HepG2 (cell line): Measurements from ENCODE around the gene DNAJC11. TPM values are rescaled to one million over a fixed set of nuclear protein-coding genes. Genes with fewer than 3 reads are reported as not detected.
A peak's percentile ranks its signal among the peaks of the same experiment; 100 is the strongest.

Experiments
- AGO1 ChIP-seq: fragments of 200-400 bp; formaldehyde crosslinking; IDR thresholded peaks from 2 replicates; pipeline ENCODE4 v1.6.1; 2017; ENCODE audit warnings: mild to moderate bottlenecking, low read depth, low read length, moderate library complexity; ENCODE audit not compliant: poor library complexity, severe bottlenecking
- CSRNP1 ChIP-seq: sonication (generic); formaldehyde crosslinking; IDR thresholded peaks from 2 replicates; pipeline ENCODE4 v1.8.1; 2023; ENCODE audit warnings: mild to moderate bottlenecking, missing genetic modification reagents
- DPF2 ChIP-seq: sonication (generic); formaldehyde crosslinking; IDR thresholded peaks from 2 replicates; pipeline ENCODE4 v1.4.0; 2020; ENCODE audit warnings: mild to moderate bottlenecking, low read depth, missing genetic modification reagents, borderline replicate concordance
- ETS1 ChIP-seq: sonication (generic); formaldehyde crosslinking; IDR thresholded peaks from 2 replicates; pipeline ENCODE4 v1.4.0; 2020; ENCODE audit warnings: missing genetic modification reagents
- ETV5 ChIP-seq: IDR thresholded peaks from 2 replicates; pipeline ENCODE4 v1.6.1; 2018; ENCODE audit warnings: missing biosample characterization, missing genetic modification reagents, inconsistent platforms, borderline replicate concordance
- GZF1 ChIP-seq: sonication (generic); formaldehyde crosslinking; IDR thresholded peaks from 2 replicates; pipeline ENCODE4 v1.5.1; 2020; ENCODE audit warnings: mild to moderate bottlenecking, missing genetic modification reagents
- KLF15 ChIP-seq: sonication (generic); formaldehyde crosslinking; IDR thresholded peaks from 2 replicates; pipeline ENCODE4 v1.8.1; 2023; ENCODE audit warnings: borderline replicate concordance, mild to moderate bottlenecking, inconsistent platforms, missing genetic modification reagents, mixed read lengths
- MEF2D ChIP-seq: sonication (generic); formaldehyde crosslinking; IDR thresholded peaks from 2 replicates; pipeline ENCODE4 v1.5.1; 2020; ENCODE audit warnings: mild to moderate bottlenecking, missing genetic modification reagents
- NFATC3 ChIP-seq: sonication (generic); formaldehyde crosslinking; IDR thresholded peaks from 2 replicates; pipeline ENCODE4 v1.5.1; 2020; ENCODE audit warnings: mild to moderate bottlenecking, missing genetic modification reagents
- NFE2 ChIP-seq: sonication (generic); formaldehyde crosslinking; IDR thresholded peaks from 2 replicates; pipeline ENCODE4 v1.4.0; 2020; ENCODE audit warnings: missing genetic modification reagents
- NFIC ChIP-seq: IDR thresholded peaks from 2 replicates; pipeline ENCODE4 v1.6.1; 2012; ENCODE audit warnings: mild to moderate bottlenecking, low read length, inconsistent platforms
- NR2F2 ChIP-seq: IDR thresholded peaks from 2 replicates; pipeline ENCODE4 v1.6.1; 2012; ENCODE audit warnings: low read depth, inconsistent platforms, borderline replicate concordance
- PRMT3 ChIP-seq: sonication (generic); formaldehyde crosslinking; IDR thresholded peaks from 2 replicates; pipeline ENCODE4 v1.8.1; 2022; ENCODE audit warnings: low read depth, mild to moderate bottlenecking, moderate library complexity, missing genetic modification reagents, borderline replicate concordance
- PTBP1 ChIP-seq: fragments of 200-400 bp; formaldehyde crosslinking; IDR thresholded peaks from 2 replicates; pipeline ENCODE4 v1.6.1; 2018; ENCODE audit warnings: low read length, low read depth; ENCODE audit not compliant: poor library complexity, severe bottlenecking
- SP140L ChIP-seq: sonication (generic); formaldehyde crosslinking; IDR thresholded peaks from 2 replicates; pipeline ENCODE4 v1.4.0; 2020; ENCODE audit warnings: missing genetic modification reagents, borderline replicate concordance
- TCF12 ChIP-seq, 2 experiments: fragments of 450-650 bp in 1 of 2; sonication (generic) in 1 of 2; formaldehyde crosslinking in 1 of 2; IDR thresholded peaks; 2 replicates each; pipeline versions ENCODE4 v1.6.1 to v1.8.0; 2017 to 2022; ENCODE audit warnings: antibody characterized with exemption in 1 of 2, mild to moderate bottlenecking in 1 of 2, missing genetic modification reagents in 1 of 2, moderate library complexity in 1 of 2
- TEAD3 ChIP-seq: optimal IDR thresholded peaks from 2 replicates; pipeline ENCODE3; 2016; ENCODE audit warnings: borderline replicate concordance
- ZBTB25 ChIP-seq: IDR thresholded peaks from 2 replicates; pipeline ENCODE4 v1.6.1; 2018; ENCODE audit warnings: missing genetic modification reagents
- ZNF496 ChIP-seq: sonication (generic); formaldehyde crosslinking; IDR thresholded peaks from 2 replicates; pipeline ENCODE4 v1.8.1; 2023; ENCODE audit warnings: mild to moderate bottlenecking, moderate library complexity, missing genetic modification reagents; ENCODE audit not compliant: insufficient replicate concordance
- ZNF772 ChIP-seq: sonication (generic); formaldehyde crosslinking; IDR thresholded peaks from 2 replicates; pipeline ENCODE4 v1.5.0; 2020; ENCODE audit warnings: mild to moderate bottlenecking, missing genetic modification reagents
- ZNF773 ChIP-seq: sonication (generic); formaldehyde crosslinking; IDR thresholded peaks from 2 replicates; pipeline ENCODE4 v1.4.0; 2020; ENCODE audit warnings: missing genetic modification reagents, borderline replicate concordance
- ZNF775 ChIP-seq: sonication (generic); formaldehyde crosslinking; IDR thresholded peaks from 2 replicates; pipeline ENCODE4 v1.4.0; 2020; ENCODE audit warnings: missing genetic modification reagents, mild to moderate bottlenecking, moderate library complexity, borderline replicate concordance
- ZNF782 ChIP-seq: sonication (generic); formaldehyde crosslinking; IDR thresholded peaks from 2 replicates; pipeline ENCODE4 v1.4.0; 2020; ENCODE audit warnings: missing genetic modification reagents, mild to moderate bottlenecking, borderline replicate concordance
- ZNF839 ChIP-seq: sonication (generic); formaldehyde crosslinking; IDR thresholded peaks from 2 replicates; pipeline ENCODE4 v1.4.0; 2020; ENCODE audit warnings: missing genetic modification reagents, mild to moderate bottlenecking, borderline replicate concordance
- polyA plus RNA-seq, 8 experiments: library from polyadenylated mRNA; depleted of rRNA in 3 of 8; stranded (reverse) in 7 of 8; unstranded in 1 of 8; fragments of >200 nt; fragmentation: Illumina TruSeq in 4 of 8; extraction: Trizol in 4 of 8; gene quantifications; 2 replicates each; pipeline versions ENCODE4 v1.2.1 to v1.2.3, GENCODE V29; 2011 to 2016; ENCODE audit warnings: low read depth in 4 of 8, missing spikeins in 1 of 8, mixed read lengths in 1 of 8; ENCODE audit not compliant: insufficient read depth in 1 of 8
- total RNA-seq, 5 experiments: library from RNA; depleted of rRNA; stranded (reverse); fragments of >200 nt; fragmentation: Illumina TruSeq; extraction: Trizol; gene quantifications; 2 replicates each; pipeline ENCODE4 v1.2.3, GENCODE V29; 2016; ENCODE audit warnings: low read depth in 1 of 5
- TF ChIP-seq, protein P1 (sequence below): IDR thresholded peaks from 2 replicates; pipeline ENCODE4 v1.6.1; 2012; ENCODE audit warnings: inconsistent platforms

DNAJC11 gene
- total and polyA plus RNA-seq, 2 of the 13 experiments (the other 11 are each of a cell fraction or from before 2014, with no cell fraction given), result 25.1 to 47.6 TPM

DNA sequence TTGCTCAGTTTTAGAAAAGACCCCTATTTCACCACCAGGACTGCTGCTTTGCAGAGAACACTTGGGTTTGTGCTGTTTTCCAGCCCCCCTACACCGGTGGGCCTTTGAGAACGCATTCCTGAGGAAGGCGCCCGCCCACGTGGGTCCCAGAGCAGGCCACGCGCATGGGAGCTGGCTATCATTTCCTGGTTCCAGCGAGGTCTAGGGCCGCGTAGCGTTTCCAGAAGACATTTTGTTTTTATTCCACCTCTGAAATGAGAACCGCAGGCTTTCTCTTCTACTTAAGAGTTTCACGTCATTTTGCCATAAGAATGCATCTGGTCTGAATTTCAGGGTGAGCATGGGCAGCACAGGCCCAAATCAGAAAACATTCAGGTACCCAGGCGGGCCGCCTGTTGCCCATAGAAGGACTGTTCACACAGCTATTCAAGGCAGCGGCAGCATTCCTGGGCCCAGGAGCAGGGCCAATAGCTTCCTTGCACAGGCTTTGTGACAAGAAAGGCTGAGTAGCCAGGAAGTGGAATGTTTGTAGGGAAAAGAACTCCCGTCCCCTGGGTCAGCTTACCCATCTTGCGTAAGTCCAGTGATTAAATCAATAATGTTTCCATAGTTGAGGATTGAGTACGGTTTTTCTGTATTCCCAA lies 97.6 kb downstream of the DNAJC11 start (continued):
- TF ChIP-seq ZBTB25 (peak; percentile 81), NFE2 (CRISPR knock-in tag) (no peak), ZNF782 (no peak), PRMT3 (no peak), NR2F2 (no peak), PTBP1 (no peak), ZNF775 (CRISPR knock-in tag) (no peak), ZNF773 (CRISPR knock-in tag) (no peak), GZF1 (CRISPR knock-in tag) (no peak), ZNF772 (CRISPR knock-in tag) (no peak), TCF12 (IDR thresholded peaks at IDR 0.05) (no peak), TCF12 (CRISPR knock-in tag; IDR thresholded peaks at IDR 0.05) (no peak), ETS1 (CRISPR knock-in tag) (no peak), MEF2D (CRISPR knock-in tag) (peak; percentile 39; the same call in 1 of the 2 replicates), KLF15 (CRISPR knock-in tag) (no peak), NFATC3 (CRISPR knock-in tag) (no peak), ZNF839 (CRISPR knock-in tag) (no peak), ETV5 (CRISPR knock-in tag) (peak; percentile 94), SP140L (no peak; the same call in 1 of the 2 replicates), CSRNP1 (CRISPR knock-in tag) (0 out of 2 replicates have a peak, but pooled peaks have one; percentile 25), DPF2 (CRISPR knock-in tag) (no peak), NFIC (0 out of 2 replicates have a peak, but pooled peaks have one; percentile 31), TEAD3 (CRISPR knock-in tag) (peak; percentile 96), ZNF496 (CRISPR knock-in tag) (no peak), AGO1 (no peak)
- TF ChIP-seq, protein P1, sequence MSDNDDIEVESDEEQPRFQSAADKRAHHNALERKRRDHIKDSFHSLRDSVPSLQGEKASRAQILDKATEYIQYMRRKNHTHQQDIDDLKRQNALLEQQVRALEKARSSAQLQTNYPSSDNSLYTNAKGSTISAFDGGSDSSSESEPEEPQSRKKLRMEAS, result peak; percentile 93
